GM18868 (cell line): Measurements from ENCODE around the gene GAL.

Experiments used
- ATAC-seq: cut with Tn5 transposase; IDR thresholded peaks from one replicate; pipeline ENCODE4 v1.9.1; 2021; ENCODE audit warnings: mild to moderate bottlenecking, moderate library complexity; ENCODE audit not compliant: unreplicated experiment

The GAL gene

DNA sequence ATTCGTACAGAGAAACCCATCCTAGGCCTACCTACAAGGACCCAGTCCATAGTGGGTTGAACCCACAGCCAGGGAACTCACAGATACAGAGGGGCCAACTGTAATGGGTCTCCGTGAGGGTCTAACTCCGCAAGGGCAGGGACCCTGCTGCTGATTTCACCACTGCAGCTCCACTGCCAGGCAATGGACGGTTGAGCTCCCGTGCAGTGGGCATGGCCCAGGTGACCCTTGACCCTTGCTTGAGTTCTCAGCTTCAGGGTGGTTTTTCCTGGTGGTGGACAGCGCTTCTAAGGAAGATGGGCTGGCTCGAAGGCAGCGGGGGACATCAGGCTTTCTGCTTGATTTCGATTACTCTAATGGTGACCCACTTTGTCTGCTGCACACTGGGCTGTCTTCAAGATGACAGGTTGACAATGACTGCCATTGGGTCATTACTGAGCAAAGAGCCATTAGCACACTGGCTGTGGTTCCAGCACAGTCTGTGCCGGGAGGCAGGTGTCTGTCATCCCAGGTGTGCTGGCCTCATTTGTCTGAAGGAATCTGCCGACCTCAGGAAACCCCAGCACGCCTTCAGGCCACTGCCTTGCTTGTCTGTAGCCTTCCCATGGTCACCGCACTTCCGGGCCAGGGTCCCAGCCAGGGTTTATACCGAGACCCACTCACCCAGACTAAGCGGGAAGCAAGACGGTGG lies 3.7 kb upstream of the GAL start:
- ATAC-seq, result no peak

DNA sequence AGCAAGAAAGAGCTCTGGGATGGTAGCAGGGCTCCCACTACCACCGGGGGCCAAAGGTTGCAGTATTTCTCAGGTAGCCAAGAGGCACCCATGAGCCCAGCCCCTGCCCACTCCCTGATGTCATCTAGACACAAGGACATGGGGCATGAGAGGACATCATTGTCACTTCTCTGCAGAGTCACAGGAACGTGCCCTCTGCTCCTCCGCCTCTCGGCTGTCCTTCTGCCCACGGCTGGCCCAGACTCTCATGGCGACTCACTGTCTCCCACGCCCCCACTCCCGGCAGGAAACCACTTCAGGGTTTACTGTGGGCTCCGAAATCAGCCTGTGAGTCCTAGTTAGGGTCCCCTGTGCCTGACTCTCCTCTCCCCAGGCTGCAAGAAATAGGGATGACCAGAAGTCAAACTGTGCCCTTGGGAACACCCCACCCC lies 1.8 kb upstream of the GAL start:
- ATAC-seq, result no peak

DNA sequence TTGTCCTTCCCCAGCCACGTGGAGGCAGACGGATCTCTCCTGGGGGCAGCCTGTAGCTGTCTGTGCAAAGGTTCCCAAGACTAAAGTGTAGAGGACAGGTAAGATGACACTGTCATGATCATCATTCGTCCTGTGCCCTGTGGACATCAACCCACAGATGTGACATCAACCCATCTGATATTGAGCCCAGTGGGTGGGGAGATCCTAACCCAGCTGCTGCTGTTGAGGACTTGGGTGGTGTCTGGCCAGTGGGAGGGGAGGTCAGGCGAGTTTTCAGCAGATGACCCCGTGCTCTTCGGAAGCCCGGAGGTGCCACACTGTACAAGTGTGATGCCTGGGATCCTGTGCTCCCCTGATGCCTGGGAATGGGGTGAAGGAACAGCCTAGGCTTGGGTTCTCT lies 1.2 kb upstream of the GAL start:
- ATAC-seq, result no peak

DNA sequence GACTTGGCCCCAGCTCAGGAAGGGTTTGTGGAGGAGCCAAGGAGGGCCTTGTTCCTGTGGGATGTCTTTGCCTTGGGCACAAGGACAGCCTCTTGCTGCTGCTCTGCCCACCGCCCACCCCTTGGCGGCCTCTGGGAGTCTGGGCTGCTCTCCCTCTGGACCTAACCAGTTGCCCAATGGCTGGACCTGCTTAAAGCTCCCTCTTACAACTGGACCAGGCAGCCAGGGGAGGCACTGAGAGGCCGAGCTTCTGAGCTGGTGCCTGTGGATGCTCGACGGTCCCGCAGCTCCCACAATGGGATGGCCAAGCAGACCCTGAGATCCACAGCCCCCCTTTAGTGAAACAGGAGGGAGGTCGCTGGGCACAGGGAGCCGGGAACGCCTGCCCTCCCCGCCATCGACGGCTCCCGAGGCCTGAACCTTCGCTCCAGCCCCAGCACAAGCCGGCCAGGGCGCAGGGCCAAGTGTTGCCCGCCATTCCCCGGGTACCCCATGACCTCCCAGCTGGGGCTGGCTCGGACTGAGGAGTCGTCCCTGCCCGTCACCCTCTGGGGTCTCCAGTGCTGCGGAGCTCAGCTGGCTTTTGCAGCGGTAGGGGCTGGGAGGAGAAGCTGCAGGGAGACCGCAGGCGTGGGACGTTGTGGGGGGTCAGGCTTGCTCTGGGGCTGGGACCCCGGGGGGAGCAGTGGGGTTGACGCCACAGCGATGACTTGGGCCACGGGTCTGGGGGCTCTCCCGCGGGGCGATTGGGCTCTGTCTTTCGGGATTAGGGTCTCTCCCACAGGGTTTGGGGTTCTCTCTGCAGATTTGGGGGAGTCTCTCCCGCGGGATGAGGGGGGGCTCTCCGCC lies 584 bp upstream of the GAL start:
- ATAC-seq, result no peak

DNA sequence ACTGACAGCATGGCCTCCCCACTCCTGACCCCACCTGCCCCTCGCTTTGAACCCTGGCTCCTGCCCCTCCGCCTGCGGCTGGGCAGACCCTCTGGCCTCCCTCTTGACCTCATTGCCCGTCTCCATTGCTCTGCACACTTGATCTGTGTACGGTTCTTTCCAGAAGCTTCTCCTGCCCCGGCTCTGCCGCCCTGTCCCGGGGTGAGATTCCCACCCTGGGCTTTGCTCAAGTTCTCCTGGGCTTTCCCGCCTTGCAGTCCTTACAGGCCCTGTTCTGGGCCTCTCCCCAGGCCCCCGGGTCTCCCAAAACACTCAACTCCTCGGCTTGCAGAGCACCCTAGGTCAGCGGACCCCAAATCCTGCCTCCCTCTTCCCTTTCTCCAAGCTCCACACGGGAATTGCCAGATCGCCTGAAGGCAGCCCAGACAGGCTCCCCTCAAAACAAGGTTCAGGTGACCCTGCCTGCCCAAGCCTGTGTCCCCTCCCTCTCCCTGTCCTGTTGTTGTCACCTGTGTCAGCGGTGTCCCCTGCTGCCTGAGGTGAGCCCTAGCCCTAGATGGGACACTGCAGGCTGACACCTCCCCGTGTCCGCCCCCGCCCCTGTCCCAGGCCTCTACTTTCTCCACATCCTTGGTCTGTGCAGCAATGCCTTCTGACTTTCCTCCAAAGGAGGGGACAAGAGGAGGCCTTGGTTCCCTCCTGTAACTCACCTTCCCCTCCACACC lies 1.5 kb downstream of the GAL start:
- no peak for ATAC-seq

DNA sequence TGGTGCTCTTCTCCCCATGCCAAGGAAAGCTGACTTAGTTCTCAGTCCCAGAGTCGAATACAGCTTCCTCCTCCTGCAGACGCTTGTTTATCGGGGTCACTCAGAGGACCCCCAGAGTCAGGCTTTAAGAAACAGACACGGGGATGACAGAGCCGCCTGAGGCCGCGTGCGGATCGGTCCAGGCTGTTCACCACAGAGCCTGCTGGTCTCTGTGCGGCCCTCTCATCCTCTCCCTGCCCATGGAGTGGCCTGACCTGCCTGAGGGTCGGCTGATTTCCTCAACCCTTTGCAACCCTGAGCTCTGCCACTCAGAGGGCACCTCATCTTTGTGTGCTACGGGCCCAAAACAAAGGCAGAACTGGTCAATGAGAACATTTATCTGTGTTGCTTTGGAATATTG lies 2.1 kb downstream of the GAL start:
- ATAC-seq, result no peak

DNA sequence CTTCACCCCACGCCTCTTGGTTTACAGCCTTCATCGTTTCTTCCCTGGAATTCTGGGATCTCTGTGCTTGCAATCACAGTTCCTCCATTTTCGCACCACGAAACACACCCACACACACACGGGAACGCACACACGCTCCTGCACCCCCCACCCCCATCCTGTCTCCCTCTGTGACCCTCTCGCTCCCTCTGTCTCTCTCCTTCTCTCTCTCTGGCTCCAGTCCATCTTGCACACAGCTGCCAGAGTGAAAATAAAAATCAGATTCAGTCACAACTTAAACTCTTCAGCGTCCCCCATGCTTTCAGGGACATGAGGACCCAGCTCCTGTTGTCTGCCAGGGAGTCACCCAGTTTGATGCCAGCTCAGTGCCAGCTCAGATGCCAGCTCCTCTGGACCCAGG lies 3.0 kb downstream of the GAL start:
- ATAC-seq, result no peak

DNA sequence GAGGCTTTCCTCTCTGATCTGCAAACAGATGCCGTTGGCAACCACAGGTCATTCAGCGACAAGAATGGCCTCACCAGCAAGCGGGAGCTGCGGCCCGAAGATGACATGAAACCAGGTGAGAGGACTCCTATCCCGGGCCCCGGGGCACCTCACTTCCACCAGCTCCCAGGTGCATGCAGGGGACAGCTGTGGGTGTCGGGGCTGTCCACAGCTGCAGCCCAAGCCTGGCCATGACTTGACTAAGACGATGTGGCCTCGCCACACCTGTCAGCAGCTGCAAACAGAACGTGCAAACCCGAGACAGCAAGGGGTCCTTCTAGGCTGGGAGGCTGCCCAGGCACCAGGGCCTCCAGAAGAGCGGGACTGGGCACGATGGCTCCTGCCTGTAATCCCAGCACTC lies 3.6 kb downstream of the GAL start:
- no peak for ATAC-seq

DNA sequence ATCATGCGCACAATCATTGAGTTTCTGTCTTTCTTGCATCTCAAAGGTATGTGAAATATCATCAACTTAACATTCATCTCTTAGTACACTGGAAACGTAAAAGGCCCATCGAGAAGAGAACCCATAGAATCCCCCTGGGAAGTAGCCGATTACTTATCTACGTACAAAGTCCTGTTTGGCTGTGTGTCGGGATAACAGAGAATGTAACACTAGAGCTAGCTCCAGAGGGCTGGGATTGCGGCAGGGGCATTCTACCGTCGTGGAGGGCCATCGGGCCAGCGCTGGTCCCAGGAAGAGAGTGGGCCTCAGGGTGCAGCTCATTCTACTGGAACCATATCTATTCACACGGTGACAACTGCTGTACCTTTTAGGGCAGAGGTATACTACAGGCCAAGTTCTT lies 4.5 kb downstream of the GAL start:
- ATAC-seq, result no peak

DNA sequence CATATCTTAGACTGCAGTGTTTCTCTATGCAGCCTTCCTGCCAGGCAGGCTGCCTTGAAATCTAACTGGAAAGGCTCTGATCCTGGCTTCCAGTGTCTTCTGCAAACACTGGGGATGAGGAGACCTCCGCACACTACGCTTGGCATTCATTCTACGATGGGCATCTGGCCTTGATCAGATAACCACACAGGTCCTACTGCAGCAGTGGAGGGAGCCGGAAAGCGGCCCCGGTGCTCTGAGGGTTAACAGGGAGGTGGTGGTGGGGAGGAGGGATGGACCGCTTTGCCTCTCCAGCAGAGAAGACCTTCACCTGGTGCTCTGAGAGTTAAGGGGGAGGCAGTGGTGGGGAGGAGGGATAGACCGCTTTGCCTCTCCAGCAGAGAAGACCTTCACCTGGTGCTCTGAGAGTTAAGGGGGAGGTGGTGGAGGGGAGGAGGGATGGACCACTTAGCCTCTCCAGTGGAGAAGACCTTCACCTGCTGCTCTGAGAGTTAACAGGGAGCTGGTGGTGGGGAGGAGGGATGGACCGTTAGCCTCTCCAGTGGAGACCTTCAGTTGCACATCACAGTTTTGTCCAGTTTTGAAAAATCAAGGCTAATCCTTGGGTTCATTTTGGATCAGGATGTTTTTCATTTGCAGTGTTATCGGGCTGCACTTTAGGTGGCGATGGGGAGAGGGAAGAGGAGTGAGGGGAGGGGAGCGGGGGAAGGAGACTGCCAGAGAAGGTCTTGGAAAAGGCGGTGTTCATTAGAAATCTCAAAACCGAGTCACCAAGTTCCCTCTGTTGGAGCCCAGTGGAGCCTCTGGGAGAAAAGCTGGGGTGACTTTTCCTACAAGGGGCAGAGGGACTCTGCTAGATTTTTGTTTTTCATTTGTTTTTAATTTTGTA lies 5.6 kb downstream of the GAL start:
- ATAC-seq, result no peak

DNA sequence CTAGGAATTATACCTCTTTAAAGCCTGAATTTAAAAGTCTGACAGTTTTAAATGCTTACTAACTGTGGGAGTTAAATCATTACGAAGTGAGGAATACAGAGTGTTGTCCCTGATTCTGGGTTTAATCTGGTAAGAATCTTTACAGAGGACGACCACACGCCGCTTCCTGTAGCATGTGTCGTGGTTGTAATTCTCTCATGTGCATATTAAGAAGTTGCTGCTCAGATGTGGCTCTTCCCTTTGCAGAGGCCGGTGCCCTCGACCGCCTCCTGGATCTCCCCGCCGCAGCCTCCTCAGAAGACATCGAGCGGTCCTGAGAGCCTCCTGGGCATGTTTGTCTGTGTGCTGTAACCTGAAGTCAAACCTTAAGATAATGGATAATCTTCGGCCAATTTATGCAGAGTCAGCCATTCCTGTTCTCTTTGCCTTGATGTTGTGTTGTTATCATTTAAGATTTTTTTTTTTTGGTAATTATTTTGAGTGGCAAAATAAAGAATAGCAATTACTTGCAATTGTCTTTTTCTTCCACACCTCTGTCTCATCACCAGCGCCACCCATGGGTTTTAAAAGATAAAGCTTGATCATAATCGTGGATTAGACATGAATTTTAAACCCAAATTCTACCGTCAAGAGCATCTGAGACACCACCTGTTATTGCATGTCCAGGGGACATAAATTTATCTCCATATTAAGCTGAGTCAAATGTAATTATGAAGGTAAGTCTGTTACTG lies 6.5 kb downstream of the GAL start:
- ATAC-seq, result no peak

DNA sequence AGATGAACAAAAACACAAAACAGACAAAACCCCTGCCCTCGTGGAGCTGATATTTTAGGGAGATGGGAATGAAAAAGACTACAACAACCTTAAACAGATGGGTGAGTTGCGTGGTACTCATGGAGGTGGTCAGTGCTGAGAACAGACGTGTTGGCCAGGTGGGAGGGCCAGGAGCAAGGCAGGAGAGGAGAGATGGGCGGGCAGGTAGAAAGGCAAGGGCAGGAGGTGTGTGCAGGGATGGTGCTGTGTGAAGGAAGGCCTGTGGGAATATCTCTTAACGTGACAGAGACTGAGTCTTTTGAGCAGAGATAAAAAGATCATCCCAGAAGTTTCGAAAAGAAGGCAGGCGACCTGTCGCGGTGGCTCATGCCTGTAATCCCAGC lies 7.0 kb downstream of the GAL start:
- no peak for ATAC-seq

DNA sequence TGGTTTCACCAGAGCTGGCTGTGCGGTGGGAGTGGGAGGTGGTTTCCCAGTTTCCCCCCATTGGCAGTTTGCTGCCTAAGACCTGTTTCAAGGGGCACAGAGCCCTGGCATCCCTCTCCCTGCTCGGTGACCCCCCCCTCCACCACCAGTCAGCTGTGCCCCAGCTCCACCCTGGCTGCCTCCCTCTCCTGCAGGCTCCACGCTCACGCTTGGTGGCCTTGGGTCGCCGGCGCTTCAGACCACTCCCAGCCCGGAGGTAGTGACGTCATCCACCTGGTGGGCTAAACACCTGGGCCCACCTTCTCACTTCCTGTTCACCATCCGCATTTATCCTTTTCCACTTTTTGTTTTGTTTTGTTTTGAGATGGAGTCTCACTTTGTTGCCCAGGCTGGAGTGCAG lies 7.8 kb downstream of the GAL start:
- no peak for ATAC-seq

DNA sequence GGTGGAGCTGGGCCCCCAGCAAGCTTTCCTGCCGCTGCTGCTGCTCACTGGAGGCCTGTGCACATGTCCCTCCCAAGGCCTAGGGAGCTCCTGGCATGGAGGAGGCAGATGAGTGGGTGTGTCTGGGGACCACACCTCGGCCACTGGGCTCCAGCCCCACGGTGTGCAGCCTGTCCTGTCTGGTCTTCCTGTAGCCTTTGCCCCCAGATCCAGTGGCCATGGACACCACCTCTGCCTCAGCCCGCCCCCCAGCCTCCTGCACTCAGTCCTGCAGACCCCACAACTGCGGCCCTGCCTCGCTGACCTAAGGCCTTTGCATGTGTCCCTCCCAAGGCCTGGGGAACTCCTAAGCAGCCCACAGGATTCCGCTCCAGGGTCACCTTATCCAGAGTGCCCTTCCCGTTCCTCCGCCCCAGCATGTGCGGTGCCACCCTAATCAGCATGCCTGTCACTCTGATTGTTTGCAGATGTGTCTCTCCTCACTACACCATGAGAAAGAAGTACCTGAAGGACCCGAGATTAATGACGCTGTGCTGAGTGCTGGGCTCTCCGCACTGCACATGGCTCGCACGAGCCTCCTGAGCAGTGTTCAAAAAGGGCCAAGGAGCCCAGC lies 8.6 kb downstream of the GAL start:
- ATAC-seq, result no peak

DNA sequence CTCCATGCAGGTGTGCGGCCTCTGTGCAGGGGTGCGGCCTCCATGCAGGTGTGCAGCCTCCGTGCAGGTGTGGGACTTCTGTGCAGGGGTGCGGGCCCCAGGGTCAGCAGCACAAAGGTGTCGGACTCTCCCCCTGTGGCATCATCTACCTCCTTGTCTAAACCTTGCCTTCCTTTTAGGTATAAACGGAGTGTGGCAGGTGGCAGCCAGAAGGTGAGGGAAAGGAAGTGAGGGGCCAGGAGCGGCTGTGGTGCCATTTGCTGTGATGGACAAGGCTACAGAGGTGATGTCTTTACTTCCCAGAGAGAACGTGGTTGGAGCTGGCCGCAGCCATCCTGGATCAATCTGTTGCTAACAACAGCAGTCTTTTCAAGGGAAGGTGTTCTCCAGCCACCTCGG lies 9.1 kb downstream of the GAL start:
- ATAC-seq, result no peak

DNA sequence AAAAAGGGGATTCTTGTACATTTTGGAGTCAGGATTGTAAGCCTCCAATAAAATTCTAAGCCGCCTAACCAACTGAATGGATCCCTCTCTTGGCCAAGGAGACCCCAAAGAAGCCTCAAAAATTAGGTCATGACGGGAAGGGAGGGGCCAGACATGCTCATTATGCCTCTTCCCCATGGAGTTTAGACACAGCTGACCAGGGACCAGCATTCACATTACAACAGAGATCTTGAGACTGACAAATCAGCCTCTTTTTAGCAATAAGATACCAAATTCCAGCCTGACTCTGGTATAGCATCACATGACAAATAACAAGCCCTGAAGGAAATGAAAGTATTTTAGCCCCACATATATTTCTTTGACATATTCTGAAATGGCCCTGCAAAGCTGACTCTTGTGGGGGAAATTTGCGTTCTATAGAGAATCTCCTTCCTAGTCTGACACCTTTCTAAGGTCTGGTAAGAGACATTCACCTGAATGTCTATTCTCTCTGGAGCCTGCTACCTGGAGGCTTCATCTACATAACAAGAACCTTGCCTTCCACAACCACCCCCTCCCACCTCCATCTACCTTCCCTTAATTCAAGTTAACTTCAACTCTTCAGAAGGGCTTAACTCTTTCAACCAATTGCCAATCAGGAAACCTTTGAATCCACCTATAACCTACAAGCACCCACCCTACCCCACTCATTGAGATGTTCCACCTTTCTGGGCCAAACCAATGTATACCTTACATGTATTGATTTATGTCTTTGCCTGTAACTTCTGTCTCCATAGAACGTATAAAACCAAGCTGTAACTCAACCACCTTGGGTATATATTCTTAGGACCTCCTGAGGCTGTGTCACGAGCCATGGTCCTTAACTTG lies 10.3 kb downstream of the GAL start:
- no peak for ATAC-seq

DNA sequence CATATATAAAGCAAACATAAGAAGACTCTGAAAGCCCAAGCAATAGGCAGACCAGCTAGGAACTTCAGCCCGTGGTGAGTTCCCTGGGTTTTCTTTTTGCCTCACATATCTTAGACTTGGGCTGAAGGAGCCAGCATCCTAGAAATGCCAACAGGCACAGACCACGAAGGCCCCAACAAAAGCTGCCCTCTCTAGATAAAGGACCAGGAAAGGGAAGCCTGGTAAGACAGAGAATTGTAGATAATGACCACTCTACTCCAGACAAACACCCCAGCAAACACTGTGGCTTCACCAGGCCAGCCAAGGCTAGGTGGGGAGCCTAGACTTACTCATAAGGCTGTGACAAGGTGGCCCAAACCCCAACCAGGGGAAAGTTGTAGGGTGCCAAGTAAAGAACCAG lies 11.2 kb downstream of the GAL start:
- ATAC-seq, result no peak

DNA sequence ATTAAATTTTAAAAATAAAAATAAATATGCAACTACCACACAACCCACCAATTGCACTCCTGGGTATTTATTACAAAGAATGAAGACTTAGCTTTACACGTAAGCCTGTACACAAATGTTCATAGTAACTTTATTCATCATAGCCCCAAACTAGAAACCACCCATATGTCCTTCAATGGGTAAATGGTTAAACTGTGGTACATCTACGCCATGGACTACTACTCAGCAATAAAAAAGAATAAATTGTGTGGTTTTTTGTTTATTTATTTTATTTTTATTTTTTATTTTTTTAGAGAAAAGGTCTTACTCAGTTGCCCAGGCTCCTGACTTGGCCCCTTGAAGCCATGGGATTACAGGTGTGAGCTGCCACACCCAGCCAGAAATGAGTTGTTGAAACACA lies 14.6 kb downstream of the GAL start:
- no peak for ATAC-seq

DNA sequence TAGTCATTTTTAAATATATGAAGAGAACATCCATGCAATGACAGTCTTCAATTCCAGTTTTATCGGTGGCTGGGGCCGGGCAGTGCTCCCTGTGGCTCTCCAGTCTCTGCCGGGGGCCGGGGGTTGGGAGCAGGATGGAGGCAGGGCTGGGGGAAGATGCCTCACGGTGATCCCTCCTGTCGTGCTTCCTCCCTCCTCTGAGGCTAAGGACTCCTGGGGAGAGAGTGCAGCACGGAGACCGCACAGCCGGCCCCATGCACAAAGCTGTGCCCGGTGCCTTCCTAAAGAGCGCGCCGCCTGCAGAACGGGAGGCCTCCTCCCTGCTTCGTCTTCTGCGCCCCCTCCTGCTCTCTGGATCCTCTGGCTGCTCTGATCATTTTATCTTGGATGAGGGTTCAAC lies 20.5 kb downstream of the GAL start:
- no peak for ATAC-seq
